Duodenal mucosa (tissue), 2 donors: ENCODE results near the gene CHFR.
"Not testable (repeated sequence)": the region's sequence is repeated elsewhere in the genome, so short reads cannot be mapped to it uniquely, and the experiment has no call there.

Source experiments
- H3K27ac ChIP-seq: one replicate; pipeline ENCODE4 v1.7.0; 2013; ENCODE audit warnings: low read depth, low read length
- H3K27me3 ChIP-seq, 2 donors: one replicate each; pipeline ENCODE4 v1.7.0; 2013; ENCODE audit warnings: low read length in 2 of 2, control low read depth in 1 of 2; ENCODE audit not compliant: insufficient read depth in 2 of 2, control insufficient read depth in 1 of 2
- H3K36me3 ChIP-seq, 2 donors: one replicate each; pipeline ENCODE4 v1.7.0; 2013; ENCODE audit warnings: low read length in 2 of 2, control low read depth in 1 of 2; ENCODE audit not compliant: insufficient read depth in 2 of 2, control insufficient read depth in 1 of 2
- H3K4me1 ChIP-seq, 2 donors: one replicate each; pipeline ENCODE4 v1.7.0; 2013; ENCODE audit warnings: low read length in 2 of 2, control low read depth in 1 of 2; ENCODE audit not compliant: insufficient read depth in 2 of 2, control insufficient read depth in 1 of 2
- H3K4me3 ChIP-seq, 2 donors: one replicate each; pipeline ENCODE4 v1.7.0; 2013; ENCODE audit warnings: low read length in 2 of 2, low read depth in 1 of 2
- H3K9ac ChIP-seq, 2 donors: one replicate each; pipeline ENCODE4 v1.7.0; 2013; ENCODE audit warnings: low read length in 2 of 2, low read depth in 1 of 2
- H3K9me3 ChIP-seq, 2 donors: one replicate each; pipeline ENCODE4 v1.7.0; 2013; ENCODE audit warnings: low read length in 2 of 2, control low read depth in 1 of 2; ENCODE audit not compliant: control insufficient read depth in 1 of 2

CHFR gene, protein sequence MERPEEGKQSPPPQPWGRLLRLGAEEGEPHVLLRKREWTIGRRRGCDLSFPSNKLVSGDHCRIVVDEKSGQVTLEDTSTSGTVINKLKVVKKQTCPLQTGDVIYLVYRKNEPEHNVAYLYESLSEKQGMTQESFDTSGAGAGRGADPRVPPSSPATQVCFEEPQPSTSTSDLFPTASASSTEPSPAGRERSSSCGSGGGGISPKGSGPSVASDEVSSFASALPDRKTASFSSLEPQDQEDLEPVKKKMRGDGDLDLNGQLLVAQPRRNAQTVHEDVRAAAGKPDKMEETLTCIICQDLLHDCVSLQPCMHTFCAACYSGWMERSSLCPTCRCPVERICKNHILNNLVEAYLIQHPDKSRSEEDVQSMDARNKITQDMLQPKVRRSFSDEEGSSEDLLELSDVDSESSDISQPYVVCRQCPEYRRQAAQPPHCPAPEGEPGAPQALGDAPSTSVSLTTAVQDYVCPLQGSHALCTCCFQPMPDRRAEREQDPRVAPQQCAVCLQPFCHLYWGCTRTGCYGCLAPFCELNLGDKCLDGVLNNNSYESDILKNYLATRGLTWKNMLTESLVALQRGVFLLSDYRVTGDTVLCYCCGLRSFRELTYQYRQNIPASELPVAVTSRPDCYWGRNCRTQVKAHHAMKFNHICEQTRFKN

DNA sequence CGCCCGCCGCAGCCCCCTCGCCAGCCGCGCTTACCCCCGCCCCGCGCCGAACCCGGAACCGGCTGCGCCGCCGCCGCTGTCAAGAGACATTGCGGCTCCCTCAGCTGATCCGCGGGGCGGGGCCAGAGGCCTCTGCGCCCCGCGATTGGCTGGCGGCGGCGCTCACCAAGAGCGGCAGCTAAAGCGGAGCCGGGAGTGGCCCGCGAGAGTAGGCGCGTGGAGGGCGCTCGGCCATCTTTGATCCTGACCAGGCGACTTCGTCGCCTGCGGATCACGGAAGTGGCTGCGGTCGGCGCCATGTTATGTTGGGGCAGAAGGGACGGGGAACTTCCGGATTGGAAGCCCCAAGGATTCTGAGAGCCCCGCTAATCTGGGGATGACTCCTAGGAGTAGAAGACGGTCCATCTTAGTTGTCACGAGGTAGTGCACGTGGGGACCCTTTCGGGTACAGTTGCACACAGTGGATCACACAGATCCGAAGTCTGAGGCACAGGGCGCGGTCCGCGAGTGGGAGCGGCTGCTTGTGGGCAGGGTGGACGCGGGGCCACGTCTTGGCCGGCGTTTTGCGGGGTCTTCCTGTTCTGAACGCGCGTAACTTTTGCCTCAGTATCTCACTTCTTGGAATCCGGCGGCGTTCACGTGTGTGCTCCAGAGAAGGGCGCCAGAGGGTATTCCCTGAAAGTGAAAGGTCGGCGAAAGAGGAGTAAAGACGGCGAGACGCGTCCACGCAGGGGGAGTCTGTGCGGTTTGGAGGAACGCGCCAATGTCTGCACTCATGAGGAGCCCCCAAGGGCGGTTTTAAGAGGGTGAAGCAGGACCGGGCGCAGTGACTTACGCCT is at the start of gene CHFR:
TSS of gene CHFR (minus strand) at position 93 of the 839 bp plus-strand sequence. CDS start 277 bp downstream, outside the sequence.
- Histone ChIP-seq H3K9me3 (no peaks in the 10 kb centered on the region), H3K27ac (peak within 1 kb of the TSS; percentile 97), H3K36me3 (peaks cover 0 to 4% of the 10 kb centered on the region in 2 donors), H3K27me3 (no peaks in the 10 kb centered on the region), H3K4me3 (peak within 1 kb of the TSS; percentile 96 to 98), H3K4me1 (peaks cover 0 to 3% of the 10 kb centered on the region in 2 donors), H3K9ac (peak within 1 kb of the TSS; percentile 99)

DNA sequence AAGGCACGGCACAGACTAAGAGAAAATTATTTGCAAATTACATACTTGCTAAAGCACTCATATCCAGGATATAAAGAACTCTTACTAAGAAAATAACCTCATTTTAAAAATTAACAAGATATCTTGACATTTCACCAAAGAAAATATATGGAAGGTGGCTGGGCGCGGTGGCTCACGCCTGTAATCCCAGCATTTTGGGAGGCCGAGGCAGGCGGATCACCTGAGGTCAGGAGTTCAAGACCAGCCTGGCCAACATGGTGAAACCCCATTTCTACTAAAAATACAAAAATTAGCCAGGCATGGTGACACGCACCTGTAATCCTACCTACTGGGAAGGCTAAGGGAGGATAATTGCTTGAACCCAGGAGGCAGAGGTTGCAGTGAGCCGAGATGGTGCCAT is 49.5 kb upstream of the CHFR start:
- H3K36me3 ChIP-seq = peaks cover 15 to 22% of the 10 kb centered on the region in 2 donors

DNA sequence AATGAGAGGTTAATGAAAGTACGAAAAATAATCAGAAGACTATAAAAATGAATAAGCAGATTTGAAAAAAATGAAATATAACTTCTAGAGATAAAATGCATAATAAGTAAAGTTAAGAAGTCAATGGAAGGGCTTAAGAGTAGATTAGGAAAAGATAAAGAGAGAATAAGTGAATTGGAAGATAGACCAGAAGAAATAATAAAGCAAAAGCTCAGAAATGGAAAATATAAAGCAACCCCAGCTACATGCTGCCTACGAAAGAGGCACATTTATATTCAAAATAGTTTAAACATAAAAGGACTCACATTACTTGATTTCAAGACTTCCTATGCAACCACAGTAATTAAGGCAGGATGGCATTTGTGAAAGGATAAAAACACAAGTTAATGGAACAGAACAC is 48.8 kb upstream of the CHFR start:
- no peak overlapping the region for H3K4me3 ChIP-seq
- H3K9me3 ChIP-seq = peaks cover 61 to 65% of the 10 kb centered on the region in 2 donors
- no peak overlapping the region for H3K9ac ChIP-seq
- no peak overlapping the region for H3K27ac ChIP-seq
- no peaks in the 10 kb centered on the region for H3K27me3 ChIP-seq
- peaks cover 12 to 22% of the 10 kb centered on the region in 2 donors for H3K36me3 ChIP-seq
- H3K4me1 ChIP-seq = no peaks in the 10 kb centered on the region

More for the DNA sequence above, 49.5 kb upstream of the CHFR start:
- peaks cover 60 to 65% of the 10 kb centered on the region in 2 donors for H3K9me3 ChIP-seq
- not testable (repeated sequence) for H3K9ac ChIP-seq, H3K4me1 ChIP-seq, H3K4me3 ChIP-seq, H3K27me3 ChIP-seq, H3K27ac ChIP-seq

DNA sequence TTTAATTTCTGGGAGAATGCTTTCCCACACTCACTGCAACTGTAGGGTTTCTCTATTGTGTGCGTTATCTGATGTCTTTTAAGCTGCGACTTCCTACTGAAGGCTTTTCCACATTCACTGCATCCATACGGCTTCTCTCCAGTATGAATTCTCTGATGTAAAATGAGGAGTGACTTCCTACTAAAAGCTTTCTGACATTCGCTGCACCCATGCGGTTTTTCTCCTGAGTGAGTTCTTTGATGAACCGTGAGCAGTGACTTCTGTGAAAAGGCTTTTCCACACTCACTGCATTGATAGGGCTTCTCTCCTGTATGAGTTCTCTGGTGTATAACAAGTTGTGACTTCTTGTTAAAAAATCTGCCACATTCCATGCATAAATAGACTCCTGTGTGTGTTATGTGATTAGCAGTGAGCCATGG is 39.0 kb upstream of the CHFR start:
- Histone ChIP-seq H3K9me3 (peaks cover 81 to 86% of the 10 kb centered on the region in 2 donors), H3K9ac (no peak overlapping the region), H3K36me3 (peaks cover 19 to 28% of the 10 kb centered on the region in 2 donors), H3K27ac (no peak overlapping the region), H3K4me1 (no peaks in the 10 kb centered on the region), H3K27me3 (no peaks in the 10 kb centered on the region), H3K4me3 (peak overlapping the region; percentile 44 to 52)

DNA sequence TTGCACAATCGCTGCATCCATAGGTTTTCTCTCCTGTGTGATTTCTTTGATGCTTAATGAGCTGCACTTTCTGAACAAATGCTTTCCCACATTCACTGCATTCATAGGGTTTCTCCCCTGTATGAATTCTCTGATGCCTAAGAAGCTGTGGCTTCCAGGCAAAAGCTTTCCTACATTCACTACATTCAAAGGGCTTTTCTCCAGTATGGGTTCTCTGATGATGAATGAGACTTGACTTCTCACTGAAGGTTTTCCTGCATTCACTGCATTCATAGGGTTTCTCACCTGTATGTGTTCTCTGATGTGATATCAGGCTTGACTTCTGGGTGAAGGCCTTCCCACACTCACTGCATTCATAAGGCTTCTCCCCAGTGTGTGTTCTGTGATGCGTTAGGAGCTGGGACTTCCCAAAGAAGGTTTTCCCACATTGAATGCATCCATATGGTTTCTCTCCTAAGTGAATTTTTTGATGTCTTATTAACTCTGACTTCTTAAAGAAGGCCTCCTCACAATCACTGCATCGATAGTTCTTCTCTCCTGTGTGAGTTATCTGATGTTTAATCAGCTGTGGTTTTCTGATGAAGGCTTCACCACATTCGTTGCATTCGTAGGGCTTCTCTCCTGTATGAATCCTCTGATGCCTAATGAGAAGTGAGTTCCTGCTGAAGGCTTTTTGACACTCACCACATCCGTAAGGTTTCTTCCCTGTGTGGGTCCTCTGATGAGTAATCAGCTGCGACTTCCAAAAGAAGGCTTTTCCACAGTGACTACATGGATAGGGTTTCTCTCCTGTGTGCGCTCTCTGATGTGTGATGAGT is 38.4 kb upstream of the CHFR start:
- H3K27ac ChIP-seq = no peak overlapping the region
- no peaks in the 10 kb centered on the region for H3K27me3 ChIP-seq
- H3K4me1 ChIP-seq = no peaks in the 10 kb centered on the region
- peak overlapping the region; percentile 44 to 52 for H3K4me3 ChIP-seq
- peaks cover 83 to 86% of the 10 kb centered on the region in 2 donors for H3K9me3 ChIP-seq
- no peak overlapping the region for H3K9ac ChIP-seq
- peaks cover 18 to 25% of the 10 kb centered on the region in 2 donors for H3K36me3 ChIP-seq

DNA sequence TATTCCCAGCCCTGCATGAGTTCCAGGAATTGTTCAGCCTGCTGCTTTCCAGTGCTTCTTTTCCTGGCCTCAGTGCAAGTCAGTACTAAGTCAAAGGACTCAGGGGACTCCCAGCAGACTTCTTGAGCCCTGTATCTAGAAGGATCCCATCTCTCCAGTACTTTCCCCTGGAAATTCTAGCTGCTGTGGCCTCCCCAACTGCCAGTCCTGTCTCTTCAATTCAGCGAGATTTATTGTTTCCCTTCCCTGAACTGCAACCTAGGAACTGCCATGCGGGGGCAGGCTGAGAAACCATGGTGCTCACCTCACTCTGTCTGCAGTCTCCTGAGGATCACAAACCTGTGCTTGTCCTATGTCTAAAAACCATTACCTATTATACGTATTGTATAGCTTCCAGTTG is 37.0 kb upstream of the CHFR start:
- Histone ChIP-seq H3K4me3 (peak overlapping the region; percentile 38 to 57), H3K27me3 (no peaks in the 10 kb centered on the region), H3K36me3 (peaks cover 15 to 18% of the 10 kb centered on the region in 2 donors), H3K4me1 (no peaks in the 10 kb centered on the region), H3K9me3 (peaks cover 80 to 82% of the 10 kb centered on the region in 2 donors), H3K9ac (no peak overlapping the region), H3K27ac (no peak overlapping the region)

DNA sequence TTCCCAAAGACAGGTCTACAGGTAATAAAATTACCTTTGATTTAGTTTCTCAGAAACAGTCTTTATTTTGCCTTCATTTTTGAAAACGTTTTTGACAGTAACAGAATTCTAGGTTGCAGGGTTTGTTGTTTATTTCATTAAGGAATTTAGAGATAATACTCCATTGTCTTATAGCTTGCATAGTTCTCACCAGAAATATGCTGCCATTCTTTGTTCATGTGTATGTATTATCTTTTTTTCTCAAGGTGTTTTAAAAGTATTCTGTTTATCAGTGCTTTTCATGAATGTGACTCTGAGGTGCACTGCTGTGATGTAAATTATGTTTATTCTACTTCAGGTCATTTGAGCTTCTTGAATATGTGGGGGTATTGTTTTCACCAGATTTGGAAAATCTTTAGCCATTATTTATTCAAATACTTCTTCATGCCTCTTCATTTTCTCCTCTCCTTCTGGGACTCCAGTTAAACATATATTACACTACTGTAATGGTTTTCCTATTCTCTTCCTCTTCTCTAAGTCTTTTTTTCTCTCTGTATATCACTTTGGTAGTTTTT is 36.0 kb upstream of the CHFR start:
- Histone ChIP-seq H3K27ac (no peak overlapping the region), H3K9ac (no peak overlapping the region), H3K27me3 (no peaks in the 10 kb centered on the region), H3K36me3 (peaks cover 11 to 18% of the 10 kb centered on the region in 2 donors), H3K9me3 (peaks cover 77 to 80% of the 10 kb centered on the region in 2 donors), H3K4me3 (no peak overlapping the region), H3K4me1 (no peaks in the 10 kb centered on the region)

DNA sequence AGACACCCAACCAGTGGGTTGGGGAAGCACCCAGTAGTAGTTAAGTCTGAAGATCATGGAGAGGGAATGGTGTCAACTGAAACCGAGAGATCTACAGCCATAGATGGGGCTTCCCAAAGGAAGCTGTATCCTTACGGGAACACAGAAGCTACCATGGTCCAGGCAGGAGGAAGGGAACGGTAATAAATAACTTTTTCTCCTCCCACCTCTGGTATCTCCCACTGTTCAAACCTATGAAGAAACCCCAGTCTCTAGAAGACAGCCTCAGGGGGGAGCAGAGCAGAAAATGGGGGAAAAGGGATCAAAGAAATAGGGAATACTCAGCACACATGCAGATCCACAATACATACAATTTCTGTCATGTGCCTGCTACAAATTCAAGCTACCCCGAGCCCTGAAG is 35.3 kb upstream of the CHFR start:
- Histone ChIP-seq H3K36me3 (peaks cover 11 to 24% of the 10 kb centered on the region in 2 donors), H3K4me1 (no peaks in the 10 kb centered on the region), H3K9ac (no peak overlapping the region), H3K27me3 (no peaks in the 10 kb centered on the region), H3K9me3 (peaks cover 84 to 87% of the 10 kb centered on the region in 2 donors), H3K27ac (no peak overlapping the region), H3K4me3 (no peak overlapping the region)

DNA sequence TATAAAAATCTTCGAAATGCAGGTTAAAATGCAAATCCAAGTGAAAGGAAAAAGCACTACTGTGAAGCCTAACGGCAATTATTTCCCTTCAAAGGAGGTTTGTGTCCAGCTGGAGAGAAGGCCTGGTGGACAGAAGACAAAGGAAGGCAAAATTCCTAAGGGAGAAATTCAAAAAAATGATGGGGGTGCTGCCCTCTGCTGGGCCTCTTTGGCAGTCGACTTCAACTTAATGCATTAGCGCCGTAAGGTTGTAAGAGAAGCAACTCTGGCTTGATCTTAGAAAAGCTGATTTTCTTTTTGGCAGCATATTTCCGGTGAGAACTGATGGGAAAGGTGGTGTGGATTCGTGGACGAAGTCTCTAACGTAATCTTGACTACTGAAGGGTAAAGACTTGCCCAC is 34.3 kb upstream of the CHFR start:
- no peak overlapping the region for H3K27ac ChIP-seq
- H3K27me3 ChIP-seq = no peaks in the 10 kb centered on the region
- peaks cover 87 to 88% of the 10 kb centered on the region in 2 donors for H3K9me3 ChIP-seq
- no peak overlapping the region for H3K9ac ChIP-seq
- H3K4me3 ChIP-seq = peak overlapping the region in 1 of 2 donors; percentile 9
- H3K4me1 ChIP-seq = no peaks in the 10 kb centered on the region
- H3K36me3 ChIP-seq = peaks cover 11 to 22% of the 10 kb centered on the region in 2 donors
